DND-41 (cell line): ENCODE measurements around the gene PGGT1B.

ENCODE experiments used
- CTCF ChIP-seq: IDR thresholded peaks from 2 replicates; pipeline ENCODE4 v1.5.1; 2012; ENCODE audit warnings: borderline replicate concordance, low read length, moderate library complexity, mild to moderate bottlenecking; ENCODE audit not compliant: poor library complexity, severe bottlenecking; ENCODE audit errors: extremely low read depth
- EZH2 ChIP-seq: IDR thresholded peaks from 3 replicates; pipeline ENCODE4 v1.6.1; 2012; ENCODE audit warnings: borderline replicate concordance, low read depth, mild to moderate bottlenecking, moderate library complexity, low read length, inconsistent platforms; ENCODE audit not compliant: severe bottlenecking

DNA sequence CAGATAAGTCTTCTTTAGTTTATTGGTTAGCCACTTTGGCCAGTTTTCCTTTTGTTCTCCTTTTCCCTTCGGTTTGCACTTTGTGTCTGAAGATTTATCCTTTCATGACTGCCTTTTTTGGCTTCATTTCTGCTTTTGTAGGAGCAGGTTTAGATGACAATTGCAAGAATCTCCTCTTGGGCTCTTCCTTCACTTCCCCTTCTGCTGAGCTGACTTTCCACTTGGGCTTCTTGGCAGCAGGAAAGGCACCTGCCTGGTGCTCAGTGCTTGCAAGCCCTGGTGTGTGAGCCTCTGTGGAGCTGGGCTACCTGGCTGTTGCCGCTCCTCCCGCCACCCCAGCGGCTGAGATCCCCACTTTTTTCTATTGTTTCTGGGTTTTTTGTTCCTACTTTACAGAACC is 26.4 kb upstream of the PGGT1B start:
- TF ChIP-seq CTCF (no peak), EZH2 (no peak)
